Neural progenitor cell (in vitro differentiated cells): ENCODE measurements around the gene STKLD1. TPM values are rescaled to one million over a fixed set of nuclear protein-coding genes. Genes with fewer than 3 reads are reported as not detected.
A peak's percentile ranks its signal among the peaks of the same experiment; 100 is the strongest.

Source experiments
- DNase-seq: peaks from one replicate; pipeline ENCODE4 v3.0.0-alpha.2; 2016; ENCODE audit warnings: low spot score
- H2AFZ ChIP-seq: fragments of 200-600 bp; sonication (generic); replicated peaks from 2 replicates; pipeline ENCODE4 v1.6.1; 2016; ENCODE audit warnings: antibody characterized with exemption
- H3F3A ChIP-seq: fragments of 200-600 bp; sonication (generic); 2 replicates; pipeline ENCODE4 v1.6.1; 2016; ENCODE audit warnings: antibody characterized with exemption, low read depth
- H3K27ac ChIP-seq: fragments of 200-600 bp; sonication (generic); 2 replicates; pipeline ENCODE4 v1.5.1; 2016; ENCODE audit warnings: mild to moderate bottlenecking
- H3K27me3 ChIP-seq: fragments of 200-600 bp; sonication (generic); 2 replicates; pipeline ENCODE4 v1.6.1; 2016; ENCODE audit warnings: mild to moderate bottlenecking, moderate library complexity
- H3K36me3 ChIP-seq: fragments of 200-600 bp; sonication (generic); 2 replicates; pipeline ENCODE4 v1.5.1; 2016
- H3K4me1 ChIP-seq: fragments of 200-600 bp; sonication (generic); 2 replicates; pipeline ENCODE4 v1.6.1; 2016; ENCODE audit warnings: mixed run types
- H3K4me2 ChIP-seq: fragments of 200-600 bp; sonication (generic); 2 replicates; pipeline ENCODE4 v1.6.1; 2016
- H3K4me3 ChIP-seq: fragments of 200-600 bp; sonication (generic); 2 replicates; pipeline ENCODE4 v1.5.1; 2016
- H3K79me2 ChIP-seq: fragments of 200-600 bp; sonication (generic); 2 replicates; pipeline ENCODE4 v1.6.1; 2016; ENCODE audit warnings: low read depth
- H3K9ac ChIP-seq: fragments of 200-600 bp; sonication (generic); 2 replicates; pipeline ENCODE4 v1.6.1; 2016
- H3K9me3 ChIP-seq: fragments of 200-600 bp; sonication (generic); 2 replicates; pipeline ENCODE4 v1.5.1; 2016; ENCODE audit warnings: low read depth
- H4K20me1 ChIP-seq: fragments of 200-600 bp; sonication (generic); 2 replicates; pipeline ENCODE4 v1.6.1; 2016; ENCODE audit warnings: low read depth
- H3K27ac Mint-ChIP-seq: 3 replicates; pipeline ENCODE4 v1.8.0; 2021; ENCODE audit warnings: mixed read lengths
- H3K27me3 Mint-ChIP-seq: 2 replicates; pipeline ENCODE4 v1.8.0; 2022; ENCODE audit warnings: low read depth, mild to moderate bottlenecking, inconsistent platforms, moderate library complexity, mixed read lengths; ENCODE audit not compliant: insufficient read depth
- H3K36me3 Mint-ChIP-seq: 3 replicates; pipeline ENCODE4 v1.8.0; 2021; ENCODE audit warnings: mixed read lengths
- H3K4me1 Mint-ChIP-seq: 3 replicates; pipeline ENCODE4 v1.8.0; 2021; ENCODE audit warnings: mixed read lengths
- H3K4me3 Mint-ChIP-seq: 3 replicates; pipeline ENCODE4 v1.8.0; 2021; ENCODE audit warnings: mild to moderate bottlenecking, moderate library complexity, mixed read lengths
- H3K9me3 Mint-ChIP-seq: 3 replicates; pipeline ENCODE4 v1.8.0; 2020; ENCODE audit warnings: mixed read lengths
- EZH2 ChIP-seq: fragments of 200-600 bp; sonication (generic); IDR thresholded peaks from 2 replicates; pipeline ENCODE4 v1.6.1; 2017; ENCODE audit warnings: antibody characterized with exemption, mild to moderate bottlenecking, moderate library complexity
- EZH2phosphoT487 ChIP-seq: fragments of 200-600 bp; sonication (generic); IDR thresholded peaks from 2 replicates; pipeline ENCODE4 v1.6.1; 2017; ENCODE audit warnings: antibody characterized with exemption
- total RNA-seq: library from RNA; depleted of rRNA; stranded (reverse); fragments of >200 nt; gene quantifications from 2 replicates; pipeline ENCODE4 v1.2.3, GENCODE V29; 2015; ENCODE audit warnings: low replicate concordance
- TF ChIP-seq, protein P1 (sequence below): fragments of 200-600 bp; sonication (generic); IDR thresholded peaks from 2 replicates; pipeline ENCODE4 v1.5.1; 2017; ENCODE audit warnings: antibody characterized with exemption, mild to moderate bottlenecking

STKLD1 gene
- total RNA-seq, 1 donor from 2014 or later: 0.58 TPM

- Histone ChIP-seq H3K27me3 (no peaks in the 10 kb centered on the region), H2AFZ (no peak overlapping the region), H3K36me3 (no peaks in the 10 kb centered on the region), H3K9me3 (no peaks in the 10 kb centered on the region), H3F3A (peaks cover 20% of the 10 kb centered on the region), H4K20me1 (peaks cover 26% of the 10 kb centered on the region), H3K4me2 (no peak overlapping the region), H3K4me1 (peaks cover 10% of the 10 kb centered on the region), H3K27ac (no peak overlapping the region), H3K4me3 (no peak overlapping the region), H3K9ac (no peak overlapping the region), H3K79me2 (peaks cover 21% of the 10 kb centered on the region)
- TF ChIP-seq EZH2 (no peak), EZH2phosphoT487 (no peak)
- TF ChIP-seq, protein P1, sequence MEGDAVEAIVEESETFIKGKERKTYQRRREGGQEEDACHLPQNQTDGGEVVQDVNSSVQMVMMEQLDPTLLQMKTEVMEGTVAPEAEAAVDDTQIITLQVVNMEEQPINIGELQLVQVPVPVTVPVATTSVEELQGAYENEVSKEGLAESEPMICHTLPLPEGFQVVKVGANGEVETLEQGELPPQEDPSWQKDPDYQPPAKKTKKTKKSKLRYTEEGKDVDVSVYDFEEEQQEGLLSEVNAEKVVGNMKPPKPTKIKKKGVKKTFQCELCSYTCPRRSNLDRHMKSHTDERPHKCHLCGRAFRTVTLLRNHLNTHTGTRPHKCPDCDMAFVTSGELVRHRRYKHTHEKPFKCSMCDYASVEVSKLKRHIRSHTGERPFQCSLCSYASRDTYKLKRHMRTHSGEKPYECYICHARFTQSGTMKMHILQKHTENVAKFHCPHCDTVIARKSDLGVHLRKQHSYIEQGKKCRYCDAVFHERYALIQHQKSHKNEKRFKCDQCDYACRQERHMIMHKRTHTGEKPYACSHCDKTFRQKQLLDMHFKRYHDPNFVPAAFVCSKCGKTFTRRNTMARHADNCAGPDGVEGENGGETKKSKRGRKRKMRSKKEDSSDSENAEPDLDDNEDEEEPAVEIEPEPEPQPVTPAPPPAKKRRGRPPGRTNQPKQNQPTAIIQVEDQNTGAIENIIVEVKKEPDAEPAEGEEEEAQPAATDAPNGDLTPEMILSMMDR: no peak
- Mint-ChIP-seq H3K27me3 (peaks cover 15% of the 10 kb centered on the region), H3K4me3 (peak overlapping the region; percentile 18), H3K9me3 (peaks cover 4% of the 10 kb centered on the region), H3K36me3 (peaks cover 33% of the 10 kb centered on the region), H3K4me1 (peaks cover 12% of the 10 kb centered on the region), H3K27ac (no peak overlapping the region)
- DNase-seq: no peak
Measured at GRCh38 chr9:133332381-133332730, 43.8 kb upstream of the STKLD1 start.

DNA sequence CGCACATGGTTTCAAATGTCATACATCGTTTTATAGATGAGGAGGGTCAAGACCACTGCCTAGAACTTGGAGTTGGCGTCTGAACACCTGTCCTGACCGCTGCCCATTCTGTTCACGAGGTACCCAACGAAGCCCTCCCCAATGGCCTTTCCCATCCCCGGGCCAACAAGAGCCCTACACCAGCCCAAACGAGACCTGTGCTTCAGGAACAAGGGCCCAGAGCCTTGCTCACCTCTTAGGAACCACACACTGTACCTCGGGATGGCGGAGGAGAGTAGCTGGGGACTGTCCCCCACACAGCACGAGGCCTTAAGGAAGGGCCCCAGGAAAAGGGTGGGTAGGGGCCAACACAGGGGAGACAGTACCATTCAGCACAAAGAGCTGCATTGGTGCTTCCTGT, 43.2 kb upstream of the STKLD1 start:
- Histone ChIP-seq H4K20me1 (peaks cover 26% of the 10 kb centered on the region), H3K4me1 (peaks cover 10% of the 10 kb centered on the region), H3K79me2 (peaks cover 21% of the 10 kb centered on the region), H3F3A (peaks cover 25% of the 10 kb centered on the region), H2AFZ (no peak overlapping the region), H3K4me3 (no peak overlapping the region), H3K9me3 (no peaks in the 10 kb centered on the region), H3K9ac (no peak overlapping the region), H3K27ac (no peak overlapping the region), H3K4me2 (no peak overlapping the region), H3K27me3 (no peaks in the 10 kb centered on the region), H3K36me3 (no peaks in the 10 kb centered on the region)
- Mint-ChIP-seq H3K27ac (no peak overlapping the region), H3K27me3 (peaks cover 12% of the 10 kb centered on the region), H3K9me3 (peaks cover 4% of the 10 kb centered on the region), H3K36me3 (peaks cover 30% of the 10 kb centered on the region), H3K4me3 (no peak overlapping the region), H3K4me1 (peaks cover 12% of the 10 kb centered on the region)
- DNase-seq: no peak
- no peak for TF ChIP-seq EZH2phosphoT487
- TF ChIP-seq EZH2: no peak
- TF ChIP-seq, protein P1: no peak

GRCh38 chr9:133333566-133333965, 42.6 kb upstream of the STKLD1 start:
- no peak overlapping the region for H3K4me2 ChIP-seq
- H2AFZ ChIP-seq: no peak overlapping the region
- peaks cover 12% of the 10 kb centered on the region for H3K4me1 Mint-ChIP-seq
- peaks cover 25% of the 10 kb centered on the region for H3F3A ChIP-seq
- peaks cover 10% of the 10 kb centered on the region for H3K4me1 ChIP-seq
- no peak overlapping the region for H3K9ac ChIP-seq
- TF ChIP-seq EZH2 (no peak), EZH2phosphoT487 (no peak)
- TF ChIP-seq, protein P1: no peak
- H3K27me3 Mint-ChIP-seq: peaks cover 10% of the 10 kb centered on the region
- no peaks in the 10 kb centered on the region for H3K36me3 ChIP-seq
- no peak for DNase-seq
- no peak overlapping the region for H3K27ac Mint-ChIP-seq
- no peak overlapping the region for H3K4me3 Mint-ChIP-seq
- H3K4me3 ChIP-seq: no peak overlapping the region
- no peaks in the 10 kb centered on the region for H3K27me3 ChIP-seq
- H3K79me2 ChIP-seq: peaks cover 21% of the 10 kb centered on the region
- H4K20me1 ChIP-seq: peaks cover 26% of the 10 kb centered on the region
- no peak overlapping the region for H3K27ac ChIP-seq
- H3K36me3 Mint-ChIP-seq: peaks cover 29% of the 10 kb centered on the region
- H3K9me3 Mint-ChIP-seq: peaks cover 4% of the 10 kb centered on the region
- H3K9me3 ChIP-seq: no peaks in the 10 kb centered on the region
